GM19023 (cell line): ENCODE data around the gene RCHY1.
A peak's percentile ranks its signal among the peaks of the same experiment; 100 is the strongest.
"Not testable (repeated sequence)": the region's sequence is repeated elsewhere in the genome, so short reads cannot be mapped to it uniquely, and the experiment has no call there.

Experiments
- ATAC-seq: cut with Tn5 transposase; IDR thresholded peaks from one replicate; pipeline ENCODE4 v1.9.1; 2021; ENCODE audit warnings: mild to moderate bottlenecking, moderate library complexity; ENCODE audit not compliant: unreplicated experiment

The RCHY1 gene

DNA sequence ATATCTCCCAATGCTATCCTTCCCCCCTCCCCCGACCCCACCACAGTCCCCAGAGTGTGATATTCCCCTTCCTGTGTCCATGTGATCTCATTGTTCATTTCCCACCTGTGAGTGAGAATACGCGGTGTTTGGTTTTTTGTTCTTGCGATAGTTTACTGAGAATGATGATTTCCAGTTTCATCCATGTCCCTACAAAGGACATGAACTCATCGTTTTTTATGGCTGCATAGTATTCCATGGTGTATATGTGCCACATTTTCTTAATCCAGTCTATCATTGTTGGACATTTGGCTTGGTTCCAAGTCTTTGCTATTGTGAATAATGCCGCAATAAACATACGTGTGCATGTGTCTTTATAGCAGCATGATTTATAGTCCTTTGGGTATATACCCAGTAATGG is 5.2 kb upstream of the RCHY1 start:
- not testable (repeated sequence) for ATAC-seq

DNA sequence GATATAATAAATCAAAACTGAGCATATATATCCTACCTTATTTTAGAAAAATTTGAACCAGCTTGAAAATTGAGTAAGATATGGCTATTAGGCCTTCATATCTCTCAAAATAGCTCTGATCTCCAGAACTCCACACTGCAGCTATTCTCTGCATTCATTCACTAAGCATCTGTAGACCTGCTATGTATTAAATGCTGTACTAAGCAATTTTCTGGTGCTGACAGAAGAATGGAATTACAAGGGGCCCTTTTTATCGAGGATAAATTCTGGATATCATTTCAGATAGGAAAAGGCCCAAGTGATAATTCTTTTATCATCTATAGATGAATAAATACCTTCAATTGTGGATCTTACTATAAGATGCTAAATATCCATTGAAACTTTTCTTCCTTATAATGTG is 1.9 kb upstream of the RCHY1 start:
- ATAC-seq = no peak

DNA sequence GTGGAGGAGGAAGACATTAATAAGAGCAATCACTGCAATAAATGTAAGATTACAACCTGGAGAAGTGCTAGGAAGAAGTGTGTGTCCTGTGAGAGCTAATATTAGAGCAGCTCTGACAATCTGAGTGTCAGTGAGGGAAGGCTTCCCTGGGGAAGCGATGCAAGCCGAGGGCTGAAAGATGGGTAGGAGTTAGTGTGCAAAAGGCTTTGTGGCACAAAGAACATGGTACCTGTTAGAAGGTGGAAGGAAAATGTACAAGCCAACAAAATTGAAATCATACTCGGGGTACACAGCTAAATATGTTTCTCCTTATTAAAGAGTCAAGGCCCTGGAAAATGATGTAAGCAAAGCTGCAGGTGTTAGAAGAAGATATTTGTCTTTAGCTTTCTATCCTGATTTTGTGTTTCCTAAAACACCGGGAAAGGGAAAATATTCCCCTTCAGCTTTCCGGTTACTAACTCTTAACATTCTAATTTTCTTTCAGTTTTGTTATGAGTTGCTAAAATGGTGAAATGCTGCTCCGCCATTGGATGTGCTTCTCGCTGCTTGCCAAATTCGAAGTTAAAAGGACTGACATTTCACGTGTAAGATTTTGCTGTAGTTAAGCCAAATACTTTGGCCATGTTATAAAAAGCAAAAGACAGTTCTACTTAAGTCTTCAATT is 878 bp upstream of the RCHY1 start:
- ATAC-seq = peak; percentile 0

DNA sequence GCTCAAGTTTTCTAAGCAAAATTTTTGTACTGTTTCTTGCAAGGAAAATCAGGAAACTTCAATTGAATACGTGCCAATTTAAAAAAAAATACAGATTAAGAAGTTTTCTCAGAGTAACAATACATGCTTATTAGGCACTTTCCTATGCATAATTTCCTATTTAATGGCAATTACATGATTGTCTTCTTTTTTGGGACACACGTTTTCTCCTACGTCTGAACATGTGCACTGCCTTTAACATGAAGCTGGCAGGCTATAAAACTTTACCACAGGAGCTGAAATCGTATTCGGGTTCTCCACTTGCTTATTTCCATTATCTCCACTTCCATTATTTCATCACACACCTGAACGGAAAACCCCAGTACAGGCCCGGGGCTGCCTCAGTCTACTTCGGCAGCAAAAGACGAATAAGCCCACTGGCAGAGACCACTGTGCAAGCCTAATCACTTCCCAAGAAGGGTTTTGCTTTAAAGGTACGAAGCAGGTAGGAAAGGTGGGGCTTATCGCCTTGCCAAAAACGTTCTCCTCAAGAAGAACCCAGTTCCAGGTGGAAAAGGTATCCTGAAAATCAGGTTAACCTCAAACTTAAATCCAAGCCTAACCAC is 575 bp downstream of the RCHY1 start:
- ATAC-seq = no peak

DNA sequence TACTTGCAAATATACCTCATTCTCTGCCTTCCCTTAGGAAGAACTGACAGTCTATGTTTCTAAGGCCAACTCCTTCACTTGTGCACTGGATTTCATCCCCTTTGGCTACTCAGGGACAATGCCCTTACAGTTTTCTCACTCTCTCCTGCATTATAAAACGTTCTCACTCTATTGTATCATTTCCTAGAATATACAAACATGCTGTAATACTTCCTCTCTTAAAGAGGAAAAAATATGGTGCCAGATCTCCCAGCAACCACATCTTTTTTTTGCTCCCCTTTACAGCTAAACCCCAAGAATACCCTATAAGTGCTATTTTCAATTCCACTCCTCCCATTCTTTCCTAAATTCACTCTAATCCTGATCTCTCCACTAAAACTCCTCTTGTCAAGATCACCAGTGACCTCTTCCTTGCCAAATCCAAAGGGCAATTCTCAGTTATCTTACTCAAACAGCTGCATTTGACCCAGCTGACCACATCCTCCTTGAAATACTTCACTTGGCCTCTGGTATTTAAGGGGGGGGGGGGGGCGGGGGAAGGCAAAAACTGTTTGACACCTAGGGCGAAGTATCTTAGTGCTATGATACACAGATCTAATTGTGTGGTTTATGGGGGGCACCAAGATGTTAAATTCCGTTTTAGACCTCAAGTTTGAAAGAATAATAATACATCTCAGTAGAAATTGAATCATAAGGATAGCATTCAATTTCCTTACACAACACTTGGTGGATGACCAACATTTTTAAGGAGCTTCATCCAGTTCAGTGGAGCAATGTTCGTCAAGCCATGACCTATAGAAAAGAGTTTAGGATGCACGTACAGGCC is 1.6 kb downstream of the RCHY1 start:
- ATAC-seq = no peak

DNA sequence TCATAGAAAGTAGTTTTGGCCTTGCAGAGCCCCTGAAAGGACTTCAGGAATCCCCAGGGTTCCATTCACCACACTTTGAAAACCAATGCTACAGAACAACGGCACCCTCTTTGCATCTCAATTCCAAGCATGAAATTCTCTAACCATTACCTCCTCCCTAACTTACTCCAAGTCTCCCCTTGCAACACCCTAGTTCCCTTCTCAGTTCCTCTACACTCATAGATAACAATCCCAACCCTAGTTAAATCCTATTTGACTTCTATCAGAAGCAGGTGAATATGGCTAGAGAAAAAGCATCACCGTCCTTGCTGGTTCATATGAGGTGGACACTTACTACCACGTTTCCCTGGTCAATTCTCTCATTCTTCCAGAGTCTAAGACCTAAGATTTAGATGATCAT is 2.4 kb downstream of the RCHY1 start:
- no peak for ATAC-seq

DNA sequence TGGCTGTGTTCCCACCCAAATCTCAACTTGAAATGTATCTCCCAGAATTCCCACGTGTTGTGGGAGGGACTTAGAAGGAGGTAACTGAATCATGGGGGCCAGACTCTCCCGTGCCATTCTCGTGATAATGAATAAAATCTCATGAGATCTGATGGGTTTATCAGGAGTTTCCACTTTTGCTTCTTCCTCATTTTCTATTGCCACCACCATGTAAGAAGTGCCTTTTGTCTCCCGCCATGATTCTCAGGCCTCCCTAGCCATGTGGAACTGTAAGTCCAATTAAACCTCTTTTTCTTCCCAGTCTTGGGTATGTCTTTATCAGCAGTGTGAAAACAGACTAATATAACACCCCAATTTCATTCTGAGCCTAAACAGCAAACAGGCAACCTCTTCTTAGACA is 4.6 kb downstream of the RCHY1 start:
- not testable (repeated sequence) for ATAC-seq

DNA sequence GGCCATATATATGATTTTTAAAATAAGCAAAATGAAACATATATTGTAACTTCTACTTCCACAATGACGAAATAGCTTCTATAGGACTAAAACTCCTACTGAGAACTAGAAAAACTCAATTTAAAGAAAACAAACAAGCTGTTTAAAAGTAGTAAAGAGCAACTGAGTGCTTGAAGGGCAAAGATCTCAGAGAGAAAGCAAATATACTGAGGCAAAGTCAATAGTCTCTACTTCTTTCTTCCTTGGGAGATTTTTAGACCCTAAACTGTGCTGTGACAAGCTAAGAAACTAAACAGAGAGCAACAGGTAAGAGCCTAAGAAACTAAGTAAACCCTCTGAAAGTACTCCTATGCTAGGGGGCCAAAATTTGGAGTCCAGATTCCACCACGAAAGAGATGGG is 8.6 kb downstream of the RCHY1 start:
- no peak for ATAC-seq

DNA sequence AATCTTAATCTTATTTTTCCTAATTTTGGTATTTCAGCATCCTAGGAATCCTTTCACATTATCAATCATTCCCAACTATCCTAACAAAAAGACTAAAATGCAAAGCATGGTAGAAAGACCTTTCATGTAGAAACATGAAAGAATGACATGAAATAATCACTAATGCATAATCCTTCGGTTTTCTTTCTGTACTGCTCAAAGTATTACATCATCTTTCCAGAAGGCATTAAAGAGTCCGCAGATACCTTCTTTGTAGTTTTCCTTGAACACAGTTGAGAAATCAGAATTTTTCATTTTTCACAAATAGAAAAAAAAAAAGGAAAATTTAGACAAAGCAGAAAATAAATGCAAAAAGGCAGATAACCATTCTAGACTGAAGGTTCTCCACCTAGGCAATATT is 11.5 kb downstream of the RCHY1 start:
- ATAC-seq = no peak

DNA sequence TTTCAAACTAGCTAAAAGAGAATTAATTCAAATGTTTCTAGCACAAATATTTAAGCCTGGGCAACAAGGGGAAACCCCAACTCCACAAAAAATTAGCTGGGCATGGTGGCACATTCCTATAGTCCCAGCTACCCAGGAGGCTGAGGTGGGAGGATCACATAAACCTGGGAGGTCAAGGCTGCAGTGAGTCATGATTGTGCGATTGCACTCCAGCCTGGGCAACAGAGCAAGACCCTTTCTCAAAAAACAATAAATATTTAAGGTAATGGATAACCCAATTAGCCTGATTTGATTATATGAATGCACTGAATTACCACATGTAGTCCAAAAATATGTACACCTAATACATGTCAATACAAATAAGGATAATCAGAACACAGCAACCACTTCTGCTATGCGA is 14.3 kb downstream of the RCHY1 start:
- ATAC-seq = no peak

DNA sequence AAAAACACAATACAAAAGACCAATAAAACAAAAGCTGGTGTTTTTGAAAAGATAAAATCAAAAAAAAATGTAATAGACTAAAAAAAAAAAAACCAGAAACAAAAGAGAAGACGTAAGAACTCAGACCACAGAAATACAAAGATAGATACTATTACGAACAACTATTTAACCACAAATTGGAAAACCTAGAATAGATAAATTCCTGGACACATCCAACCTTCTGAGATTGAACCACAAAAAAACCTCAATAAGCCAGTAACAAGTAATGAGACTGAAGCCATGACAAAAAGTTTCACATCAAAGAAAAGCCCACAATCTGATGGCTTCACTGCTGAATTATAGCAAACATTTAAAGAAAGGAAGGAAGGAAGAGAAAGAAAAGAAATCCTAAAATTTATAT is 16.2 kb downstream of the RCHY1 start:
- ATAC-seq = no peak

DNA sequence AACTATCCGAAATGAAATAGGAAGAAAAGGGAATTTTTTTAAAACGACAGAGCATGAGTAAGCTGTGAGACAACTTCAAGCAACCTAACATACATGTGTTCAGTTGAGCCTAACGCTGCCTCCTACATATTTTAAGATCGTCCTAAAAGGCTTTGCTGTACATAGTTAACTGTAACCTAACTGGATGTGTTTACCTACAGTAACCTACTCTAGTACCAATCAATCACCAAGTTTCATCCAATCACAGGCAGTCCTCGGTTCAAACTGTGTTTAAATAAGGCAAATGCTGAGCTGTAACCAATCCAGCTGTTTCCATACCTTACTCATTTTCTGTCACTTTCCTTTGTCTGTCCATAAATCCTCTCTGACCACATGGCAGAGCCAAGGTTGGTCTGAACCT is 17.1 kb downstream of the RCHY1 start:
- ATAC-seq = no peak

DNA sequence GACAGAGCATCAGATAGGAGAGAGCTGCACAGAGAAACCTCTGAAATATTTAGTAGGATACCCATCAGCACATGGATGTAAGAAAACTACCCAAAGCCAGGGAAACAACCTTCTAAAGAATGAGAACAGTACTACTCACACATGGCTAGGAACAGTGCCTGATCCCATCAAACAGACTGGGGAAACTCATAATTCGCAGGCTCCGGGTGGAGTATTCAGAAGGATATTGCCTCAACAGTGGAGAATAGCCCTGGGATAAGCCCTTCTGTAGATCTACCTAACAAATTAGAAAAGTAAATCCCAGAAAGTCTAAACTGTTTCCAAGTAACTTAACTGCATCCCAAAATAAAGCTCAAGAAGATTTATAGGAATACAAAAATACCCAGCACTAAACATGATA is 17.8 kb downstream of the RCHY1 start:
- no peak for ATAC-seq

DNA sequence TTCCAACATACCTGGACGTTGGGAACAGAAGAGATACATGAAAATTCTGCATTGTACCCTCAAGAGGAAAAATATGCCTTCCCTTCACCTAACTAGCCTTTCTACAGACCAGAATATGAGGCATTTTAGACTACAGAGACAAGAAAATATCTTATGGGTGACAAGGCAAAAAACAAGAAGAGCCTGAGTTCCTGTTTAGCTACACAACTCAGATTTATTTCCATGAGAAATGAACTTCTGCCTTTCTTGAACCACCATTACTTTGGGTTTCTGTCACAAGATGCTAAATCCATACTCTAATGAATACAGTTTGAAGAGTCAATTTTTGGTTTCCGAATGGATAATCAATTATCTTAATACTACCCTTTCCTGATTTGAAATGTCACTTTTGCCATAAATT is 18.7 kb downstream of the RCHY1 start:
- no peak for ATAC-seq

DNA sequence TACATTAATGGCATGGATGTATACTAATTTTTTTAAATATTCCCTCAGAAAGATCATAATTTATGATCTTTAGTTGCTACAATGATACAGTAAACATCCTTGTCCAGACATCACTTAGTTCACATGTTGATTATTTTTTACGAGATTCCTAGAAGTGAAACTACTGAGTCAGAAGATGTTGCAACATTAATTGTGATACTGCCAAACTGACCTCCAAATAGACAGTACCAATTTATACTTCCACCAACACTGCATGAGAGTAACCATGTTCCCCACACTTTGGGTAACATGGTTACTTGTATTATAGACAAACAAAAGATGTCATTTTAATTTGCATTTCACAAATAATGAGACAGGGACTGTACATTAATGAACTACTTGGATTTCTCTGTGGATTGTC is 19.6 kb downstream of the RCHY1 start:
- no peak for ATAC-seq

DNA sequence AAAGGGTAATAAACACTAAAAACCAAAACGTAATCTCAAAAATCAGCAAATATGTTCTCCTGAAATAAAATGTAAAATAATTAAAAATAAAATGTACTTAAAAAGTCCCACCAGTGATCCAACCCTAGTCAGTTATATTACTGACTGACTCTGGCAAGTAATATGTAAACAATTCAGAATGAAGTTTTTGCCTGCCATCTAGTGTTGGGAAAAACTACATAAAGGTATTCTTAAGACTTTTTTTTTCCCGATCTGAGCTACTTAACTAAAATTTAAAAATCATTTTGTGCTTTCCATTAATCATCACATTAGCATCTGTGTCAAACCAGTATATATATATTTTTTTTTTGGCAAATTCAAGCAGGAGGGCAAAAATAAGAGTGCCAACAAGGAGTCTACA is 24.0 kb downstream of the RCHY1 start:
- ATAC-seq = no peak

DNA sequence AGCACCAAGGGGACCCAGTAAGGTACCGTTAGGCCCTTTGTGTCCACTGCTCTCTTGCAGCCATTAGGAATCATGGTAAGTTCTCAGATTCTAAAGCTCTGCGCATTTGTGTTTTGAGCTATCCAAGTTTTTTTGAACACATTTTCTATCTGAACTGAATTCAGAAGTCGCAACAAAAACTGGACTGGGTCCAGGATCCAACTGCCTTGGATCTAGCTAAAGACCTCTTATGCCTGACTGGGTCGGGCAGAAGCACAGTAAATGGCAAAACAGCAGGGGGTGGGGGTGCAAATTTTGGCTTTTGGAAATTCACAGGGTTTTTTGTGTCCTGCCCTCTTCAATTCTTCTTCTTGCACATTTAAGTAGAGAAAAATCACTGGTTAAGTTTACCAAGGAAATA is 30.0 kb downstream of the RCHY1 start:
- ATAC-seq = no peak

DNA sequence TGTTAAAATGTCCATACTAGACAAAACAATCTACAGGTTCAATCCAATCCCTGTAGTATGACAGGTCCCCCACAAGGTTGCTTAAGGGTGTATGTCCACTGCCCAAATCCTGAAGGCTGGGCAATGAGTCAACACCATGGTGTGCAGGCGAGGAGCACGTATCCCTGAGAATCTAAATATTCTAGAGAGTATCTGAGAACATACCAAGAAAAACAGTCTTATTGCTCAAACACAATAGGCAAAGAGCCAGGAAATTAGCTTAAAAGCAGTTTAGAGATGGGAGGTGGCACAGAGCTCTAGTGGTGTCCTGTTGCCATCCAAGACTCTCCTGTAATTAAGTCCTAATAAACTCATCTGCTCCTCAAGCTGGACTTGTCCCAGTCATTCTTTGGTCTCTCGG is 37.0 kb downstream of the RCHY1 start:
- ATAC-seq = no peak

DNA sequence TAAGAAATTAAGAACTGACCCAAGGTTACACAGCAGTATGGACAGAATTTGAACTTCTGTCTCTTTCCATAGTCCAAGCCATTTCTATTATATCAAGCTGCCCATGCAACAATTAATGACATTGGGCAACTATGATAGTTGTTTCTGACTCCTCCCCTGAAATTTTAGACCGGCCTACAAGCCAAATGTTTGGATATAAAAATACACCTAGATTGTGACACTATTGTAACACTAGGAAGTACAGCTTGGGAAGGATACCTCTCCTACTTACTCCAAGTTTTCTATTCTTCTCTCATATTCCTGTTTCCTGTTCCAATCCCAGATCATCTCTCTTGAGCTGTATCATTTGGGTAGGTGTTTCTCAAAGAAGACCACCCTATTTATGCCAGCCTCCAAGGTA is 43.5 kb downstream of the RCHY1 start:
- no peak for ATAC-seq

DNA sequence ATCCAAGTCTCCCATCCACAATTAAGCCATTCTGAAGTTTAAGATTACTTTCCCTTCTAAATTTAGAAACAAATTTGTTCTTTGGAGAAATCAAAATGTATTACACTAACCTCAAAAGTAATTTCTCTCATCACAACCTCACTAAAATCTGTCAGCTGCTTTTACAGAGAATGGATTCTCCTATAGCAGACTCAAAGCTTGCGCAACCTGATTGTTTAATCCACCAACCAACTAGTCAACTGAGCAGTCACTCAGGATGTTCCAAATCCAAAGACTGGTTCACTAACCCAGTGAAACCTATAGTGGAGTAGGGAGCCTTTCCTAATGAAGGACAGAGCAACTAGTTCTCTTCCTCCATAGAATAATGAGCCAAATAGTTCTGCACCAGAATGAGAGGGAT is 44.3 kb downstream of the RCHY1 start:
- no peak for ATAC-seq

DNA sequence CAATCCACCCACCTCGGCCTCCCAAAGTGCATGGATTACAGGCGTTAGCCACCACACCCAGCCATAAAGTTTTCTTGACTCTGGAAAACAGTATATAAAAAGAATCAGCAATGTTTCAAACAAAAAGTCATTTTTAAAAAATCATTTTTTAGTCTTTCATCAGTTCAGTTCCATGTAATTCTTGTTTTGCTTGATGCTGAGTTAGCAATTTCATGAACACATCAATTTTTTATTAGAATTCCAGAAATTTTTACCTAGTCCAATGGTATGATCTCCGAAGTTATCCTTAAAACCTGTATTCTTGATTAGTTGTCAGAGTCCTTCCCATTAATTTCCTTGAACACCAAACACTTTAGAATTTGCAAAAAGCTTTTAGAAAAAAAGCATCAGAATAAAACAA is 56.8 kb downstream of the RCHY1 start:
- ATAC-seq = no peak

DNA sequence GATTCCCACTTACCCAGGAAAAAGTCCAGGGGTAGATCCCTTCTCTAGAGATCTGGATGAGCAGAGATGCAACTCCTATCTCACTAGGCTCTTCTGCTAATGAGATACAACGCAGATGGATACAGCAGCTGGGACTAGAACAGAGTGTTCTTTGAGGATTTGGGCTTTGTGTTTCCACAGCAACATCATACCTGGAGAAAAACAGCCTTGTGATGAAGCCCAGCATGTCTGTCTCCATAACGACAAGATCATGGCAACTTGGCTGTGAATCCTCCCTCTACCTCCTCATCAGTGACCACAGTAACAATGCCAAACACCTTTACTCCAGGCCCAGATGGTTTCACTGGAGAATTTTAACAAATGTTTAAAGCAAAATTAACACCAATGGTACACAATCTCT is 80.1 kb downstream of the RCHY1 start:
- ATAC-seq = no peak
